Measurements from ENCODE around the gene COIL. TPM values are rescaled to one million over a fixed set of nuclear protein-coding genes. Genes with fewer than 3 reads are reported as not detected.

Gene COIL
- total RNA-seq, 1 experiment from 2014 or later = 31.2 TPM

- peak; percentile 84 for ATAC-seq
- TF ChIP-seq REST (IDR thresholded peaks at IDR 0.05; ENCODE audit: low read depth) (no peak), EGR1 (IDR thresholded peaks at IDR 0.05; ENCODE audit: low read depth) (peak; percentile 64), SP1 (IDR thresholded peaks at IDR 0.05; ENCODE audit: low read depth) (peak; percentile 29), ZFX (IDR thresholded peaks at IDR 0.05) (0 out of 2 replicates have a peak, but pooled peaks have one; percentile 10), JUND (IDR thresholded peaks at IDR 0.05) (peak; percentile 37; the same call in 1 of the 2 replicates), YY1 (IDR thresholded peaks at IDR 0.05; ENCODE audit: extremely low read depth, insufficient replicate concordance, low read depth, low read length) (no peak), FOSL1 (IDR thresholded peaks at IDR 0.05; ENCODE audit: low read depth) (peak; percentile 37; the same call in 1 of the 2 replicates), MAX (IDR thresholded peaks at IDR 0.05) (peak; percentile 42; the same call in 1 of the 2 replicates), CBX3 (IDR thresholded peaks at IDR 0.05; ENCODE audit: low read depth) (no peak)
- Histone ChIP-seq H3K27me3 (ENCODE audit: insufficient read depth, low read length) (no peaks in the 10 kb centered on the region), H3K9me2 (ENCODE audit: insufficient read depth) (no peaks in the 10 kb centered on the region), H3K9ac (ENCODE audit: low read length) (peak overlapping the region; percentile 6; the same call in 1 of the 2 replicates), H4K20me1 (ENCODE audit: insufficient read depth) (no peaks in the 10 kb centered on the region), H3K36me3 (ENCODE audit: control insufficient read depth in 1 of 2, insufficient read depth in 2 of 2, low read length in 2 of 2) (peaks cover 73 to 85% of the 10 kb centered on the region in 2 experiments), H3K4me2 (ENCODE audit: low read length) (peak overlapping the region; percentile 50), H3K79me2 (ENCODE audit: insufficient read depth, low read length) (peaks cover 54% of the 10 kb centered on the region; the same call in 1 of the 2 replicates), H3K4me3 (replicated peaks in 1 of 2; ENCODE audit: low read depth in 1 of 2, low read length in 2 of 2) (no peak overlapping the region; a peak in 1 of 4 replicates), H3K27ac (ENCODE audit: low read depth, low read length) (peak overlapping the region; percentile 26), H2AFZ (ENCODE audit: low read depth, low read length, poor library complexity, severe bottlenecking) (no peak overlapping the region), H3K4me1 (ENCODE audit: control insufficient read depth in 1 of 2, insufficient read depth in 2 of 2, low read length in 2 of 2) (peaks cover 14 to 42% of the 10 kb centered on the region in 2 experiments), H3K9me3 (ENCODE audit: control insufficient read depth in 1 of 2, insufficient read depth in 1 of 2, low read depth in 1 of 2, low read length in 2 of 2) (no peaks in the 10 kb centered on the region)
- no TSS peak for BruUV-seq (replicated peaks)
- CTCF ChIA-PET = no interaction called here
- intact Hi-C loops (cut with micrococcal nuclease) = no loop called here
- POLR2A ChIA-PET = interaction anchor here (0.9 to 5.1 kb wide), 3 partner anchors 8 to 11 kb away, joined by 3 to 50 read pairs (median 5); partner anchors contain the start of gene TRIM25
- RAD21 ChIA-PET (ENCODE audit: low non-redundant PET in 1 of 2, low total read pairs in 2 of 2, uncharacterized antibody in 2 of 2, unreplicated experiment in 2 of 2) = no interaction called here
- no peak for DNase-seq (ENCODE audit: low read depth, low spot score)
Measured at GRCh38 chr17:56902348-56902747, 58.5 kb downstream of the COIL start.
